IPS-20b (cell line): Measurements from ENCODE around the gene TSC22D3.

Source experiments
- H3K27ac ChIP-seq: one replicate; pipeline ENCODE4 v1.5.1; 2013; ENCODE audit warnings: low read length
- H3K27me3 ChIP-seq: 2 replicates; pipeline ENCODE4 v1.6.1; 2013; ENCODE audit warnings: mild to moderate bottlenecking, low read length, inconsistent platforms; ENCODE audit not compliant: insufficient read depth
- H3K36me3 ChIP-seq: 2 replicates; pipeline ENCODE4 v1.6.1; 2013; ENCODE audit warnings: low read depth, mild to moderate bottlenecking, inconsistent platforms, low read length, moderate library complexity; ENCODE audit not compliant: insufficient read depth
- H3K4me1 ChIP-seq: 2 replicates; pipeline ENCODE4 v1.6.1; 2013; ENCODE audit warnings: mild to moderate bottlenecking, control low read depth, inconsistent platforms, low read length, moderate library complexity; ENCODE audit not compliant: insufficient read depth
- H3K4me3 ChIP-seq: 2 replicates; pipeline ENCODE4 v1.5.1; 2013; ENCODE audit warnings: mild to moderate bottlenecking, low read length, inconsistent platforms
- H3K9ac ChIP-seq: 2 replicates; pipeline ENCODE4 v1.6.1; 2013; ENCODE audit warnings: low read depth, mild to moderate bottlenecking, inconsistent platforms, low read length, moderate library complexity
- H3K9me3 ChIP-seq: 2 replicates; pipeline ENCODE4 v1.6.1; 2013; ENCODE audit warnings: mild to moderate bottlenecking, low read depth, low read length, inconsistent platforms; ENCODE audit not compliant: insufficient read depth

The TSC22D3 gene

GRCh38 chrX:107755721-107756120 is 19.9 kb downstream of the TSC22D3 start:
- Histone ChIP-seq H3K4me1 (peaks cover 4% of the 10 kb centered on the region), H3K4me3 (no peak overlapping the region), H3K27me3 (no peaks in the 10 kb centered on the region), H3K9me3 (no peaks in the 10 kb centered on the region), H3K36me3 (no peaks in the 10 kb centered on the region), H3K27ac (no peak overlapping the region), H3K9ac (no peak overlapping the region)

- no peaks in the 10 kb centered on the region for H3K27me3 ChIP-seq
- no peak overlapping the region for H3K27ac ChIP-seq
- no peaks in the 10 kb centered on the region for H3K36me3 ChIP-seq
- no peak overlapping the region for H3K4me3 ChIP-seq
- no peak overlapping the region for H3K9ac ChIP-seq
- H3K4me1 ChIP-seq: peaks cover 8% of the 10 kb centered on the region
- H3K9me3 ChIP-seq: no peaks in the 10 kb centered on the region
These were observed 22.4 kb downstream of the TSC22D3 start for GRCh38 chrX:107753187-107753586.

- Histone ChIP-seq H3K4me1 (peaks cover 8% of the 10 kb centered on the region), H3K27ac (no peak overlapping the region), H3K36me3 (no peaks in the 10 kb centered on the region), H3K9ac (no peak overlapping the region), H3K9me3 (no peaks in the 10 kb centered on the region), H3K4me3 (no peak overlapping the region), H3K27me3 (no peaks in the 10 kb centered on the region)
These were observed 22.9 kb downstream of the TSC22D3 start for GRCh38 chrX:107752714-107753113.

- H3K9ac ChIP-seq: no peak overlapping the region
- no peaks in the 10 kb centered on the region for H3K36me3 ChIP-seq
- peaks cover 8% of the 10 kb centered on the region for H3K4me1 ChIP-seq
- no peaks in the 10 kb centered on the region for H3K9me3 ChIP-seq
- H3K4me3 ChIP-seq: no peak overlapping the region
- H3K27me3 ChIP-seq: no peaks in the 10 kb centered on the region
- H3K27ac ChIP-seq: no peak overlapping the region
These were observed 23.5 kb downstream of the TSC22D3 start for GRCh38 chrX:107752043-107752442.

- no peak overlapping the region for H3K27ac ChIP-seq
- no peak overlapping the region for H3K9ac ChIP-seq
- H3K36me3 ChIP-seq: no peaks in the 10 kb centered on the region
- H3K4me3 ChIP-seq: no peak overlapping the region
- H3K27me3 ChIP-seq: no peaks in the 10 kb centered on the region
- H3K4me1 ChIP-seq: peaks cover 8% of the 10 kb centered on the region
- H3K9me3 ChIP-seq: no peaks in the 10 kb centered on the region
These were observed 24.6 kb downstream of the TSC22D3 start for GRCh38 chrX:107750861-107751445.

GRCh38 chrX:107750263-107750662 is 25.3 kb downstream of the TSC22D3 start:
- no peak overlapping the region for H3K27ac ChIP-seq
- peaks cover 8% of the 10 kb centered on the region for H3K4me1 ChIP-seq
- no peaks in the 10 kb centered on the region for H3K9me3 ChIP-seq
- H3K4me3 ChIP-seq: no peak overlapping the region
- H3K27me3 ChIP-seq: no peaks in the 10 kb centered on the region
- H3K9ac ChIP-seq: no peak overlapping the region
- H3K36me3 ChIP-seq: no peaks in the 10 kb centered on the region

GRCh38 chrX:107748506-107748905 is 27.1 kb downstream of the TSC22D3 start:
- Histone ChIP-seq H3K9ac (no peak overlapping the region), H3K4me1 (peaks cover 8% of the 10 kb centered on the region), H3K27ac (no peak overlapping the region), H3K27me3 (no peaks in the 10 kb centered on the region), H3K36me3 (no peaks in the 10 kb centered on the region), H3K4me3 (no peak overlapping the region), H3K9me3 (no peaks in the 10 kb centered on the region)

- H3K9ac ChIP-seq: no peak overlapping the region
- H3K4me3 ChIP-seq: no peak overlapping the region
- no peaks in the 10 kb centered on the region for H3K9me3 ChIP-seq
- no peak overlapping the region for H3K27ac ChIP-seq
- H3K4me1 ChIP-seq: peaks cover 9% of the 10 kb centered on the region
- no peaks in the 10 kb centered on the region for H3K36me3 ChIP-seq
- H3K27me3 ChIP-seq: no peaks in the 10 kb centered on the region
These were observed 27.9 kb downstream of the TSC22D3 start for GRCh38 chrX:107747596-107748161.

- H3K27ac ChIP-seq: no peak overlapping the region
- H3K36me3 ChIP-seq: no peaks in the 10 kb centered on the region
- H3K9ac ChIP-seq: no peak overlapping the region
- no peak overlapping the region for H3K4me3 ChIP-seq
- H3K27me3 ChIP-seq: peaks cover 5% of the 10 kb centered on the region; the same call in 1 of the 2 replicates
- H3K9me3 ChIP-seq: no peaks in the 10 kb centered on the region
- H3K4me1 ChIP-seq: peaks cover 9% of the 10 kb centered on the region
These were observed 30.7 kb downstream of the TSC22D3 start for GRCh38 chrX:107744868-107745267.

GRCh38 chrX:107743995-107744394 is 31.6 kb downstream of the TSC22D3 start:
- Histone ChIP-seq H3K4me1 (peaks cover 9% of the 10 kb centered on the region), H3K36me3 (no peaks in the 10 kb centered on the region), H3K27me3 (peaks cover 5% of the 10 kb centered on the region; the same call in 1 of the 2 replicates), H3K9ac (no peak overlapping the region), H3K27ac (no peak overlapping the region), H3K4me3 (no peak overlapping the region), H3K9me3 (no peaks in the 10 kb centered on the region)

- Histone ChIP-seq H3K9me3 (no peaks in the 10 kb centered on the region), H3K9ac (peak overlapping the region; percentile 53; the same call in 1 of the 2 replicates), H3K4me1 (peaks cover 9% of the 10 kb centered on the region), H3K27me3 (peaks cover 5% of the 10 kb centered on the region; the same call in 1 of the 2 replicates), H3K27ac (no peak overlapping the region), H3K36me3 (no peaks in the 10 kb centered on the region), H3K4me3 (peak overlapping the region; percentile 66; the same call in 1 of the 2 replicates)
These were observed 32.8 kb downstream of the TSC22D3 start for GRCh38 chrX:107742700-107743191.

GRCh38 chrX:107741404-107741790 is 34.2 kb downstream of the TSC22D3 start:
- Histone ChIP-seq H3K4me1 (peaks cover 13% of the 10 kb centered on the region), H3K9me3 (no peaks in the 10 kb centered on the region), H3K36me3 (no peaks in the 10 kb centered on the region), H3K27ac (no peak overlapping the region), H3K27me3 (peaks cover 5% of the 10 kb centered on the region; the same call in 1 of the 2 replicates), H3K4me3 (peak overlapping the region; percentile 66), H3K9ac (peak overlapping the region; percentile 55; the same call in 1 of the 2 replicates)
